Cardiac muscle cell (in vitro differentiated cells and primary cell): ENCODE data around the gene LIMS1. TPM values are rescaled to one million over a fixed set of nuclear protein-coding genes. Genes with fewer than 3 reads are reported as not detected.

Experiments used
- DNase-seq, 2 donors: peaks; one replicate each; pipeline versions ENCODE4 v3.0.0 to v3.0.0-alpha.2; 2010 to 2017; ENCODE audit warnings: low read depth in 1 of 2, low spot score in 1 of 2
- H3K27ac ChIP-seq: fragments of 200-600 bp; sonication (generic); 2 replicates; pipeline ENCODE4 v1.5.1; 2016
- H3K27me3 ChIP-seq: fragments of 200-600 bp; sonication (generic); 2 replicates; pipeline ENCODE4 v1.6.0; 2016; ENCODE audit warnings: control low read depth
- H3K36me3 ChIP-seq: fragments of 200-600 bp; sonication (generic); 2 replicates; pipeline ENCODE4 v1.5.1; 2016; ENCODE audit warnings: control low read depth
- H3K4me1 ChIP-seq: fragments of 200-600 bp; sonication (generic); 2 replicates; pipeline ENCODE4 v1.8.1; 2017; ENCODE audit warnings: low read depth, mild to moderate bottlenecking, mixed run types
- H3K4me3 ChIP-seq: fragments of 200-600 bp; sonication (generic); 2 replicates; pipeline ENCODE4 v1.5.1; 2016; ENCODE audit warnings: mild to moderate bottlenecking
- H3K9me3 ChIP-seq: fragments of 200-600 bp; sonication (generic); 2 replicates; pipeline ENCODE4 v1.5.1; 2017; ENCODE audit warnings: low read depth, mild to moderate bottlenecking, control low read depth
- CTCF ChIP-seq: IDR thresholded peaks from 2 replicates; pipeline ENCODE4 v1.5.1; 2012; ENCODE audit warnings: low read depth, mild to moderate bottlenecking, low read length
- polyA plus RNA-seq: library from polyadenylated mRNA; unstranded; fragments of >200 nt; fragmentation: Nextera tagmentation; extraction: Ambion mirVana; gene quantifications from 2 replicates; pipeline ENCODE4 v1.2.1, GENCODE V29; 2016
- total RNA-seq: library from RNA; depleted of rRNA; stranded (reverse); fragments of >200 nt; gene quantifications from 2 replicates; pipeline ENCODE4 v1.2.3, GENCODE V29; 2016

LIMS1 gene
- total and polyA plus RNA-seq, 2 experiments from 2014 or later: 29.8 to 56.8 TPM

GRCh38 chr2:108602422-108602821 is 68.2 kb downstream of the LIMS1 start:
- Histone ChIP-seq H3K36me3 (no peaks in the 10 kb centered on the region), H3K27ac (no peak overlapping the region), H3K4me3 (no peak overlapping the region), H3K27me3 (no peaks in the 10 kb centered on the region), H3K9me3 (no peaks in the 10 kb centered on the region), H3K4me1 (peaks cover 4% of the 10 kb centered on the region)
- DNase-seq: no peak
- TF ChIP-seq CTCF: no peak

GRCh38 chr2:108604196-108604595 is 69.9 kb downstream of the LIMS1 start:
- Histone ChIP-seq H3K36me3 (no peaks in the 10 kb centered on the region), H3K27me3 (no peaks in the 10 kb centered on the region), H3K9me3 (no peaks in the 10 kb centered on the region), H3K4me3 (no peak overlapping the region), H3K4me1 (peaks cover 7% of the 10 kb centered on the region), H3K27ac (no peak overlapping the region)
- DNase-seq: no peak
- TF ChIP-seq CTCF: no peak

GRCh38 chr2:108605947-108606346 is 71.7 kb downstream of the LIMS1 start:
- Histone ChIP-seq H3K27ac (no peak overlapping the region), H3K4me3 (no peak overlapping the region), H3K9me3 (no peaks in the 10 kb centered on the region), H3K4me1 (peaks cover 19% of the 10 kb centered on the region), H3K36me3 (no peaks in the 10 kb centered on the region), H3K27me3 (no peaks in the 10 kb centered on the region)
- no peak for DNase-seq
- TF ChIP-seq CTCF: no peak

- DNase-seq: peak; percentile 63
Observed at GRCh38 chr2:108607706-108608301, 73.5 kb downstream of the LIMS1 start.

GRCh38 chr2:108611021-108611420 is 76.8 kb downstream of the LIMS1 start:
- Histone ChIP-seq H3K4me3 (no peak overlapping the region), H3K4me1 (peaks cover 62% of the 10 kb centered on the region), H3K27ac (no peak overlapping the region), H3K9me3 (no peaks in the 10 kb centered on the region), H3K36me3 (no peaks in the 10 kb centered on the region), H3K27me3 (no peaks in the 10 kb centered on the region)
- DNase-seq: no peak
- no peak for TF ChIP-seq CTCF

More at GRCh38 chr2:108607706-108608301, 73.5 kb downstream of the LIMS1 start:
- peak; percentile 70 for TF ChIP-seq CTCF
- H3K4me3 ChIP-seq: no peak overlapping the region
- H3K4me1 ChIP-seq: peaks cover 34% of the 10 kb centered on the region
- no peaks in the 10 kb centered on the region for H3K27me3 ChIP-seq
- no peaks in the 10 kb centered on the region for H3K36me3 ChIP-seq
- H3K9me3 ChIP-seq: no peaks in the 10 kb centered on the region
- no peak overlapping the region for H3K27ac ChIP-seq
